Gastroesophageal sphincter (tissue), 4 donors: ENCODE measurements around the gene RBM15B. TPM values are rescaled to one million over a fixed set of nuclear protein-coding genes. Genes with fewer than 3 reads are reported as not detected.

Source experiments
- ATAC-seq: fragments of 150-250 bp; one replicate; pipeline ENCODE4 v1.9.1; 2016; ENCODE audit warnings: mild to moderate bottlenecking, moderate library complexity
- H3K27ac ChIP-seq, 4 donors: fragments of 200-600 bp; sonication (generic) in 3 of 4; 1 replicate in 3 of 4; 2 replicates in 1 of 4; pipeline ENCODE4 v1.5.1; 2016 to 2019
- H3K27me3 ChIP-seq: fragments of 200-600 bp; sonication (generic); one replicate; pipeline ENCODE4 v1.5.1; 2019
- H3K36me3 ChIP-seq, 2 donors: fragments of 200-600 bp; sonication (generic); one replicate each; pipeline ENCODE4 v1.5.1; 2019; ENCODE audit warnings: control low read depth in 1 of 2
- H3K4me1 ChIP-seq, 3 donors: fragments of 200-600 bp; sonication (generic); 1 replicate in 2 of 3; 2 replicates in 1 of 3; pipeline ENCODE4 v1.5.1; 2016 to 2019; ENCODE audit warnings: control low read depth in 2 of 3
- H3K4me3 ChIP-seq, 2 donors: fragments of 200-600 bp; sonication (generic); one replicate each; pipeline ENCODE4 v1.5.1; 2019; ENCODE audit warnings: mild to moderate bottlenecking in 1 of 2, moderate library complexity in 1 of 2
- H3K9me3 ChIP-seq, 3 donors: fragments of 200-600 bp; sonication (generic); one replicate each; pipeline ENCODE4 v1.5.1; 2017 to 2019; ENCODE audit warnings: control low read depth in 2 of 3
- CTCF ChIP-seq, 4 experiments: fragments of 200-600 bp in 2 of 4; fragments of 450-650 bp in 2 of 4; sonication (generic) in 1 of 4; IDR thresholded peaks; one replicate each; pipeline ENCODE4 v1.5.1; 2017 to 2019; ENCODE audit warnings: antibody characterized with exemption in 4 of 4, mild to moderate bottlenecking in 2 of 4, moderate library complexity in 2 of 4
- EP300 ChIP-seq: sonication (generic); formaldehyde crosslinking; IDR thresholded peaks from one replicate; pipeline ENCODE4 v1.6.1; 2017; ENCODE audit warnings: antibody characterized with exemption, mild to moderate bottlenecking
- POLR2A ChIP-seq, 2 donors: fragments of 450-650 bp; IDR thresholded peaks; one replicate each; pipeline ENCODE4 v1.6.1; 2017; ENCODE audit warnings: antibody characterized with exemption in 2 of 2, mild to moderate bottlenecking in 2 of 2, moderate library complexity in 1 of 2
- POLR2AphosphoS5 ChIP-seq: sonication (generic); formaldehyde crosslinking; IDR thresholded peaks from one replicate; pipeline ENCODE4 v1.6.1; 2017; ENCODE audit warnings: antibody characterized with exemption
- WGBS, 2 donors: methylation state at CpG; one replicate each; pipeline ENCODE4 v1.1.5; 2018; ENCODE audit warnings: low coverage in 1 of 2; 5-methylcytosine and 5-hydroxymethylcytosine counted together
- total RNA-seq, 4 donors: library from RNA; depleted of rRNA; stranded (reverse); fragments of >200 nt; gene quantifications; one replicate each; pipeline ENCODE4 v1.1.0, GENCODE V29; 2016

Gene RBM15B
- total RNA-seq: 10 to 100 TPM; 28.5 to 51.1 (median 32.7) TPM

- H3K4me1 ChIP-seq: peaks cover 0 to 82% (median 38%) of the 10 kb centered on the region in 3 donors
- H3K4me3 ChIP-seq: peak within 1 kb of the TSS; percentile 42 to 86
- TF ChIP-seq CTCF (IDR thresholded peaks at IDR 0.05): peak in 3 of 4 experiments; percentile 91 to 93 (median 92)
- TF ChIP-seq POLR2AphosphoS5: peak; percentile 72
- TF ChIP-seq EP300: no peak
- peak; percentile 75 to 88 for TF ChIP-seq POLR2A (IDR thresholded peaks at IDR 0.05)
Measured at GRCh38 chr3:51391075-51391565, at the start of gene RBM15B. Gene RBM15B (plus strand): TSS chr3:51391285. CDS start chr3:51391400, 115 bp downstream.

GRCh38 chr3:51343918-51344687 is 47.0 kb upstream of the RBM15B start:
- no peak for TF ChIP-seq POLR2A (IDR thresholded peaks at IDR 0.05)
- no peak for TF ChIP-seq EP300
- TF ChIP-seq POLR2AphosphoS5: no peak
- TF ChIP-seq CTCF (IDR thresholded peaks at IDR 0.05): no peak
- WGBS, 2 donors: 83% methylated on average over 6 of the region's 7 CpGs; no CpG with 5 or more reads in 1 of the 2 donors
- no peak overlapping the region for H3K4me3 ChIP-seq
- no peak overlapping the region for H3K27ac ChIP-seq
- H3K4me1 ChIP-seq: peaks cover 3 to 21% (median 10%) of the 10 kb centered on the region in 3 donors
- H3K9me3 ChIP-seq: no peaks in the 10 kb centered on the region
- H3K36me3 ChIP-seq: peaks cover 0 to 3% of the 10 kb centered on the region in 2 donors
- ATAC-seq: peak; percentile 60
- H3K27me3 ChIP-seq: no peaks in the 10 kb centered on the region

More at GRCh38 chr3:51391075-51391565, at the start of gene RBM15B:
- Histone ChIP-seq H3K27ac (peak within 1 kb of the TSS; percentile 40 to 94 (median 92)), H3K36me3 (peaks cover 0 to 71% of the 10 kb centered on the region in 2 donors), H3K9me3 (no peaks in the 10 kb centered on the region), H3K27me3 (no peaks in the 10 kb centered on the region)
- no CpG with 5 or more reads among the region's 83 CpGs for WGBS, 2 donors
- peak; percentile 96 for ATAC-seq

- Histone ChIP-seq H3K36me3 (peaks cover 0 to 33% of the 10 kb centered on the region in 2 donors), H3K9me3 (no peaks in the 10 kb centered on the region), H3K27me3 (no peaks in the 10 kb centered on the region), H3K4me3 (no peak overlapping the region), H3K27ac (no peak overlapping the region), H3K4me1 (no peaks in the 10 kb centered on the region)
- WGBS, 2 donors: 71% methylated on average over 1 of the region's 1 CpG; no CpG with 5 or more reads in 1 of the 2 donors
- ATAC-seq: no peak
- TF ChIP-seq CTCF (IDR thresholded peaks at IDR 0.05) (no peak), EP300 (no peak), POLR2AphosphoS5 (no peak), POLR2A (IDR thresholded peaks at IDR 0.05) (no peak)
Measured at GRCh38 chr3:51350751-51351150, 40.3 kb upstream of the RBM15B start.

- no peaks in the 10 kb centered on the region for H3K4me1 ChIP-seq
- no peaks in the 10 kb centered on the region for H3K27me3 ChIP-seq
- no peaks in the 10 kb centered on the region for H3K9me3 ChIP-seq
- H3K27ac ChIP-seq: no peak overlapping the region
- TF ChIP-seq POLR2A (IDR thresholded peaks at IDR 0.05) (no peak), CTCF (IDR thresholded peaks at IDR 0.05) (no peak), EP300 (no peak), POLR2AphosphoS5 (no peak)
- peaks cover 0 to 56% of the 10 kb centered on the region in 2 donors for H3K36me3 ChIP-seq
- H3K4me3 ChIP-seq: no peak overlapping the region
- WGBS, 2 donors: 88% methylated on average over 4 of the region's 4 CpGs; no CpG with 5 or more reads in 1 of the 2 donors
- no peak for ATAC-seq
Measured at GRCh38 chr3:51353131-51353530, 38.0 kb upstream of the RBM15B start.
